Measurements from ENCODE around the gene GJC3.

GJC3 gene

DNA sequence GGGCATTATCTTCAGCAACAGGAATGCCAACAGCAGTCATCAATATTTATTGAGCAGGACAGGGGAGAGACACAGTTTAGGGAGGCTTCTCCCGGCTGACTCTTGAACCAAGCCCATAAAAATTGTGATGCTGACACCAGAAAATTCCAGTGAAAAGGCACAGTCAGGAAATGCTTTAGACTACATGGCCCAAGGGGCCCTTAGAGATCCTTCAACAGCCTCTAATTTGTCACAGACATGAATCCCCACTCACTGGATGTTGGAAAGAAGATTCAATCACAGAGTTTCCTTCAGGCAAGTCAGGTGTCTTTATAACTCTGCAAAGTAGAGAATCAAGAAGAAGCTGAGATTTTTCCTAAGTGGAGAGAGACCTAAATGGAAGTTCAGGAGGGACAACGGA is 1.2 kb downstream of the GJC3 start:
- TF ChIP-seq CTCF (IDR thresholded peaks at IDR 0.05; ENCODE audit: low read length) (no peak), EZH2phosphoT487 (IDR thresholded peaks at IDR 0.05; ENCODE audit: low read length) (no peak), EZH2 (optimal IDR thresholded peaks at IDR 0.05; ENCODE audit: low read depth, low read length) (no peak)
- H3K27me3 ChIP-seq (replicated peaks; ENCODE audit: insufficient read depth, low read length): peaks cover 39% of the 10 kb centered on the region
- no peaks in the 10 kb centered on the region for H3K9me3 ChIP-seq (replicated peaks; ENCODE audit: insufficient read depth, low read length)
- H3K4me3 ChIP-seq (ENCODE audit: low read length): no peak overlapping the region
- H3K4me2 ChIP-seq (ENCODE audit: low read depth, low read length): no peak overlapping the region
- no peaks in the 10 kb centered on the region for H3F3A ChIP-seq (ENCODE audit: insufficient read depth, low read length)
- H2AFZ ChIP-seq (ENCODE audit: low read length): no peak overlapping the region
- DNase-seq: no peak
- no peaks in the 10 kb centered on the region for H3K79me2 ChIP-seq (ENCODE audit: low read length)
- H3K4me1 ChIP-seq (ENCODE audit: low read length): peaks cover 9% of the 10 kb centered on the region; the same call in 1 of the 2 replicates
- H3K9me2 ChIP-seq (replicated peaks; ENCODE audit: insufficient read depth, low read length): no peaks in the 10 kb centered on the region
- no peak overlapping the region for H3K9ac ChIP-seq (ENCODE audit: low read length)
- H4K20me1 ChIP-seq (ENCODE audit: insufficient read depth, low read length): no peaks in the 10 kb centered on the region
- no peaks in the 10 kb centered on the region for H3K36me3 ChIP-seq (replicated peaks; ENCODE audit: insufficient read depth, low read length)
- no peak overlapping the region for H3K27ac ChIP-seq (ENCODE audit: low read length)

- no peaks in the 10 kb centered on the region for H3K36me3 ChIP-seq (replicated peaks; ENCODE audit: insufficient read depth, low read length)
- peaks cover 34% of the 10 kb centered on the region for H3K27me3 ChIP-seq (replicated peaks; ENCODE audit: insufficient read depth, low read length)
- H3K4me2 ChIP-seq (ENCODE audit: low read depth, low read length): no peak overlapping the region
- no peaks in the 10 kb centered on the region for H3K9me3 ChIP-seq (replicated peaks; ENCODE audit: insufficient read depth, low read length)
- no peaks in the 10 kb centered on the region for H3F3A ChIP-seq (ENCODE audit: insufficient read depth, low read length)
- no peak for TF ChIP-seq EZH2 (optimal IDR thresholded peaks at IDR 0.05; ENCODE audit: low read depth, low read length)
- TF ChIP-seq CTCF (IDR thresholded peaks at IDR 0.05; ENCODE audit: low read length): no peak
- TF ChIP-seq EZH2phosphoT487 (IDR thresholded peaks at IDR 0.05; ENCODE audit: low read length): no peak
- no peak overlapping the region for H3K4me3 ChIP-seq (ENCODE audit: low read length)
- H3K4me1 ChIP-seq (ENCODE audit: low read length): peaks cover 9% of the 10 kb centered on the region; the same call in 1 of the 2 replicates
- H3K9ac ChIP-seq (ENCODE audit: low read length): no peak overlapping the region
- H3K79me2 ChIP-seq (ENCODE audit: low read length): no peaks in the 10 kb centered on the region
- H3K27ac ChIP-seq (ENCODE audit: low read length): no peak overlapping the region
- no peak overlapping the region for H2AFZ ChIP-seq (ENCODE audit: low read length)
- no peaks in the 10 kb centered on the region for H4K20me1 ChIP-seq (ENCODE audit: insufficient read depth, low read length)
- no peak for DNase-seq
- no peaks in the 10 kb centered on the region for H3K9me2 ChIP-seq (replicated peaks; ENCODE audit: insufficient read depth, low read length)
Measured at GRCh38 chr7:99927536-99927935, 1.9 kb downstream of the GJC3 start.

DNA sequence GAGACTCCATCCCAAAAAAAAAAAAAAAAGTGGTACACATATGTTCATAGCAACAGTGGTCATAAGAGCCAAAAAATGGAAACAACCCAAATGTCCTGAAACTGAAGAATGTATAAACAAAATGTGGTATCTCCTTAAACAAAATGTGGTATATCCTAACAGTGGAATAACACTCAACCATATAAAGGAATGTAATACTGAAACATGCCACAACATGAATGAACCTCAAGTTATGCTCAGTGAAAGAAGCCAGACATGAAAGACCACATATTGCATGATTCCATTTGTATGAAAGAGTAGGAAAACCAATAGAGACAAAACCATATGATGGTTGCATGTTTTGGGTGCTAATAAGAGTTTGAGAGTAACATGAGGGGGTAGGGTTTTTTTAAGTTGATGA is 3.1 kb downstream of the GJC3 start:
- Histone ChIP-seq H3K9me2 (replicated peaks; ENCODE audit: insufficient read depth, low read length) (no peaks in the 10 kb centered on the region), H3K9ac (ENCODE audit: low read length) (no peak overlapping the region), H3K79me2 (ENCODE audit: low read length) (no peaks in the 10 kb centered on the region), H3F3A (ENCODE audit: insufficient read depth, low read length) (no peaks in the 10 kb centered on the region), H3K9me3 (replicated peaks; ENCODE audit: insufficient read depth, low read length) (no peaks in the 10 kb centered on the region), H2AFZ (ENCODE audit: low read length) (no peak overlapping the region), H3K27ac (ENCODE audit: low read length) (no peak overlapping the region), H3K36me3 (replicated peaks; ENCODE audit: insufficient read depth, low read length) (no peaks in the 10 kb centered on the region), H4K20me1 (ENCODE audit: insufficient read depth, low read length) (no peaks in the 10 kb centered on the region), H3K4me2 (ENCODE audit: low read depth, low read length) (no peak overlapping the region), H3K4me3 (ENCODE audit: low read length) (no peak overlapping the region), H3K27me3 (replicated peaks; ENCODE audit: insufficient read depth, low read length) (peaks cover 31% of the 10 kb centered on the region), H3K4me1 (ENCODE audit: low read length) (peaks cover 9% of the 10 kb centered on the region; the same call in 1 of the 2 replicates)
- no peak for DNase-seq
- TF ChIP-seq EZH2phosphoT487 (IDR thresholded peaks at IDR 0.05; ENCODE audit: low read length) (no peak), EZH2 (optimal IDR thresholded peaks at IDR 0.05; ENCODE audit: low read depth, low read length) (no peak), CTCF (IDR thresholded peaks at IDR 0.05; ENCODE audit: low read length) (no peak)
